Measurements from ENCODE around the gene RTN1.

Gene RTN1

GRCh38 chr14:59638885-59639284 is 231.7 kb downstream of the RTN1 start:
- DNase-seq (ENCODE audit: low read depth) = no peak
- H3K4me3 ChIP-seq (ENCODE audit: low read depth, low read length) = no peak overlapping the region

DNA sequence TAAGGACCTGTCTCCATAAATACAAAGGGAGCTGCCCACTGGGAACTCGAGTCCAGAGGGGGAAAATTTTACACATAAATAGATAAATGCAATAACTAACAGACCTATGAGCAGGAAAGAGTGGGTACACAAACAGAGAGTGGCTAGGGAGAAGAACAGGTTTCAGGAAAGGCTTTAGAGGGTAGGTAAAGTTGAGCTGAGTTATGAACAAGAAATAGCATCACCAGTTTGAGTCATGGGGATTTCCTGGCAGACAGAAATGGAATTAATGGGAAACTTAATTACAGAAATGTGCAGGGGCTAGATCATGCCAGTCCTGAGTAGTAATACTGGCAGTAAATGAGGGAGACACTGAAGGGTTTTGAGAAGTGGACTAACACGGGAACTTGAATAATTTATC is 236.0 kb downstream of the RTN1 start:
- peak; percentile 3 for DNase-seq (ENCODE audit: low read depth)
- no peak overlapping the region for H3K4me3 ChIP-seq (ENCODE audit: low read depth, low read length)
- TF ChIP-seq, protein P1, sequence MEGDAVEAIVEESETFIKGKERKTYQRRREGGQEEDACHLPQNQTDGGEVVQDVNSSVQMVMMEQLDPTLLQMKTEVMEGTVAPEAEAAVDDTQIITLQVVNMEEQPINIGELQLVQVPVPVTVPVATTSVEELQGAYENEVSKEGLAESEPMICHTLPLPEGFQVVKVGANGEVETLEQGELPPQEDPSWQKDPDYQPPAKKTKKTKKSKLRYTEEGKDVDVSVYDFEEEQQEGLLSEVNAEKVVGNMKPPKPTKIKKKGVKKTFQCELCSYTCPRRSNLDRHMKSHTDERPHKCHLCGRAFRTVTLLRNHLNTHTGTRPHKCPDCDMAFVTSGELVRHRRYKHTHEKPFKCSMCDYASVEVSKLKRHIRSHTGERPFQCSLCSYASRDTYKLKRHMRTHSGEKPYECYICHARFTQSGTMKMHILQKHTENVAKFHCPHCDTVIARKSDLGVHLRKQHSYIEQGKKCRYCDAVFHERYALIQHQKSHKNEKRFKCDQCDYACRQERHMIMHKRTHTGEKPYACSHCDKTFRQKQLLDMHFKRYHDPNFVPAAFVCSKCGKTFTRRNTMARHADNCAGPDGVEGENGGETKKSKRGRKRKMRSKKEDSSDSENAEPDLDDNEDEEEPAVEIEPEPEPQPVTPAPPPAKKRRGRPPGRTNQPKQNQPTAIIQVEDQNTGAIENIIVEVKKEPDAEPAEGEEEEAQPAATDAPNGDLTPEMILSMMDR (IDR thresholded peaks at IDR 0.05; ENCODE audit: insufficient read depth, low read depth, low read length, missing control alignments) = no peak

More at GRCh38 chr14:59638885-59639284, 231.7 kb downstream of the RTN1 start:
- TF ChIP-seq, protein P1 (IDR thresholded peaks at IDR 0.05; ENCODE audit: insufficient read depth, low read depth, low read length, missing control alignments) = no peak

DNA sequence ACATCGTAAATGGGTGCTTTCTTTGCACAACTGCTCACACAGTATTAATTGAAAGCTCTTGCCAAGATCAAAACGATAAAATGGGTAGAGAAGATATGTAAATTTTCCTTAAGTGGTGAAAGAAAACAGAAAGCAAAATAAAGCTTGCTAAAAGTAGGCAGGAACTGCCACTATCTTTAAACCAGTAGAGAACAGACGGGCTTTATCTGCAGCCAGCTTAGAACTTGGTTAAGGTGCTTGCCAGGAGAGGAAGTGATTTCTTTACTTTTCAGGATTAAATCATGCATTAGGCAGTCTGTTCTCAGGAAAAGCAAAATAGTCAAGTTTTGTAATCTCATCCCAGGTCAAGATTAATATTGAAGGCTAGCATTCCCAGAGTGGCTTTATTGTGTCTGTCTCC is 237.1 kb downstream of the RTN1 start:
- H3K4me3 ChIP-seq (ENCODE audit: low read depth, low read length) = no peak overlapping the region
- TF ChIP-seq, protein P1 (IDR thresholded peaks at IDR 0.05; ENCODE audit: insufficient read depth, low read depth, low read length, missing control alignments) = no peak
- DNase-seq (ENCODE audit: low read depth) = no peak

- DNase-seq (ENCODE audit: low read depth) = peak; percentile 55
- H3K4me3 ChIP-seq (ENCODE audit: low read depth, low read length) = no peak overlapping the region
- TF ChIP-seq, protein P1 (IDR thresholded peaks at IDR 0.05; ENCODE audit: insufficient read depth, low read depth, low read length, missing control alignments) = peak; percentile 60
Observed at GRCh38 chr14:59632381-59632780, 238.2 kb downstream of the RTN1 start.

- H3K4me3 ChIP-seq (ENCODE audit: low read depth, low read length) = no peak overlapping the region
- TF ChIP-seq, protein P1 (IDR thresholded peaks at IDR 0.05; ENCODE audit: insufficient read depth, low read depth, low read length, missing control alignments) = no peak
- DNase-seq (ENCODE audit: low read depth) = peak; percentile 12
Observed at GRCh38 chr14:59631237-59631636, 239.3 kb downstream of the RTN1 start.

DNA sequence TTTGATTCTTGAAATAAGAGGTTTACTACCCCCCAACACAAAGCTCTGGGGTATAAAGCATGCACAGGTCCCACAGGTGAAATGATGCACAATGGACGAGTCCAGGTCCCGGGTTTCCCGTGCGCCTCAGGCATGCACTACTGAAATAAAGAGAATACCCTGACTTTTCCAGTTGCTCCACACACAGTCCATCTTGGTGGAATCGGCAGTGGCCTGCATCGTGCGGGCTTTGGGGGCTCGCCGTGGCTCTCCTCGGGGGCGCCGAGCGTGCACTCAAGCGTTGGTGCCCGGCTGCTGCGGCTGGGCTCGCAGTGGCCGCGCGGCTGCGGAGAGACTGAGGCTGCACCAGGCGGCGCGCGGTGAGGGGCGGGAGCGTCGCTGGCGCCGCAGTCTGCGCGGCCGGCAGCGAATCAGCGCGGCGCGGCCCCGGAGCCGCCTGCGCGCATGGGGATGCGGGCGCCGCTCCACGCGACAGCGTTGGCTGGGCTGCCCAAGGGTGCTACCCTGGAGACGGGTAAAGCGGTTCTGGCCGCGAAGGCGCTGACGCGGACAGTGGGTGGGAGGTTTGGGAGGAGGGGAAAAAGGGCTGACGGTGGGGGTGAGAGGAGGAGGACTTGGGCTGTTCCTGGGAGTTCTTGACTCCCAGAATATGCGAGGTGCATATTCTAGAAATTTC is 240.2 kb downstream of the RTN1 start:
- no peak for DNase-seq (ENCODE audit: low read depth)
- H3K4me3 ChIP-seq (ENCODE audit: low read depth, low read length) = no peak overlapping the region
- TF ChIP-seq, protein P1 (IDR thresholded peaks at IDR 0.05; ENCODE audit: insufficient read depth, low read depth, low read length, missing control alignments) = no peak
